Prostate gland (tissue), 2 donors: ENCODE measurements around the gene CT47B1. TPM values are rescaled to one million over a fixed set of nuclear protein-coding genes. Genes with fewer than 3 reads are reported as not detected.
"Not testable (repeated sequence)": the region's sequence is repeated elsewhere in the genome, so short reads cannot be mapped to it uniquely, and the experiment has no call there.

Experiments
- DNase-seq: peaks from one replicate; pipeline ENCODE4 v3.0.0-alpha.2; 2019; ENCODE audit warnings: low spot score
- H3K27ac ChIP-seq, 2 donors: fragments of 200-600 bp; sonication (generic); 2 replicates each; pipeline ENCODE4 v1.5.1; 2017 to 2019
- H3K27me3 ChIP-seq: fragments of 200-600 bp; sonication (generic); replicated peaks from 2 replicates; pipeline ENCODE4 v1.5.1; 2019; ENCODE audit not compliant: insufficient read depth
- H3K36me3 ChIP-seq, 2 donors: fragments of 200-600 bp; sonication (generic); 1 replicate in 1 of 2; 2 replicates in 1 of 2; pipeline versions ENCODE4 v1.5.1 to v1.8.1; 2017 to 2019
- H3K4me1 ChIP-seq: fragments of 200-600 bp; sonication (generic); replicated peaks from 2 replicates; pipeline ENCODE4 v1.5.1; 2019
- H3K4me3 ChIP-seq, 2 donors: fragments of 200-600 bp; sonication (generic); 2 replicates each; pipeline ENCODE4 v1.5.1; 2017 to 2019
- H3K9me3 ChIP-seq: fragments of 200-600 bp; sonication (generic); 2 replicates; pipeline ENCODE4 v1.5.1; 2017
- CTCF ChIP-seq, 4 experiments: fragments of 200-600 bp in 2 of 4; fragments of 450-650 bp in 2 of 4; sonication (generic) in 2 of 4; IDR thresholded peaks; 1 replicate in 3 of 4; 2 replicates in 1 of 4; pipeline ENCODE4 v1.5.1; 2016 to 2019; ENCODE audit warnings: antibody characterized with exemption in 4 of 4, mild to moderate bottlenecking in 2 of 4, moderate library complexity in 2 of 4
- POLR2A ChIP-seq: fragments of 450-650 bp; IDR thresholded peaks from one replicate; pipeline ENCODE4 v1.6.1; 2016; ENCODE audit warnings: antibody characterized with exemption, mild to moderate bottlenecking
- POLR2AphosphoS5 ChIP-seq: sonication (generic); formaldehyde crosslinking; IDR thresholded peaks from one replicate; pipeline ENCODE4 v1.6.1; 2017; ENCODE audit warnings: antibody characterized with exemption
- WGBS: methylation state at CpG from one replicate; pipeline ENCODE4 v1.1.5; 2018; 5-methylcytosine and 5-hydroxymethylcytosine counted together
- intact Hi-C: fragments of 100-400 bp; cut with DNase I; formaldehyde crosslinking; loops from one replicate; pipeline ENCODE4 v1.14.2; 2022
- total RNA-seq, 2 donors: library from RNA; depleted of rRNA; stranded (reverse); fragments of >200 nt; gene quantifications; one replicate each; pipeline ENCODE4 v1.1.0, GENCODE V29; 2016

Gene CT47B1
- 1 to 10 TPM in 1 of 2 donors, not detected in 1; 2.7 TPM for total RNA-seq

- H3K4me3 ChIP-seq, H3K4me1 ChIP-seq, intact Hi-C loops, H3K27ac ChIP-seq, H3K9me3 ChIP-seq, H3K27me3 ChIP-seq, H3K36me3 ChIP-seq, DNase-seq: not testable (repeated sequence)
- WGBS: no CpG with 5 or more reads among the region's 7 CpGs
Measured at GRCh38 chrX:120875766-120876165, at the start of gene CT47B1. Gene CT47B1 (minus strand): TSS chrX:120875866. CDS start chrX:120875670, 196 bp downstream.

GRCh38 chrX:120874678-120875557, 748 bp downstream of the CT47B1 start:
- intact Hi-C loops: no loop called here
- 96% methylated on average over 43 of the region's 61 CpGs for WGBS
- TF ChIP-seq CTCF (IDR thresholded peaks at IDR 0.05) (no peak), POLR2A (no peak), POLR2AphosphoS5 (no peak)
- Histone ChIP-seq H3K36me3 (no peaks in the 10 kb centered on the region), H3K9me3 (no peaks in the 10 kb centered on the region), H3K4me1 (no peaks in the 10 kb centered on the region), H3K27ac (no peak overlapping the region), H3K4me3 (no peak overlapping the region), H3K27me3 (no peaks in the 10 kb centered on the region)
- no peak for DNase-seq

- 60% methylated on average over 1 of the region's 4 CpGs for WGBS
- Histone ChIP-seq H3K36me3 (no peaks in the 10 kb centered on the region), H3K27me3 (no peaks in the 10 kb centered on the region), H3K4me3 (no peak overlapping the region), H3K4me1 (no peaks in the 10 kb centered on the region), H3K9me3 (no peaks in the 10 kb centered on the region), H3K27ac (no peak overlapping the region)
- intact Hi-C loops: no loop called here
- no peak for DNase-seq
- TF ChIP-seq POLR2A: no peak
- no peak for TF ChIP-seq CTCF (IDR thresholded peaks at IDR 0.05)
- TF ChIP-seq POLR2AphosphoS5: no peak
Measured at GRCh38 chrX:120857240-120857639, 18.4 kb downstream of the CT47B1 start.

- Histone ChIP-seq H3K27ac (no peak overlapping the region), H3K36me3 (no peaks in the 10 kb centered on the region), H3K9me3 (no peaks in the 10 kb centered on the region), H3K4me1 (no peaks in the 10 kb centered on the region), H3K27me3 (no peaks in the 10 kb centered on the region), H3K4me3 (no peak overlapping the region)
- intact Hi-C loops: no loop called here
- DNase-seq: no peak
- no peak for TF ChIP-seq POLR2A
- no peak for TF ChIP-seq CTCF (IDR thresholded peaks at IDR 0.05)
- no peak for TF ChIP-seq POLR2AphosphoS5
- WGBS: 83% methylated on average over 2 of the region's 2 CpGs
Measured at GRCh38 chrX:120840827-120841226, 34.8 kb downstream of the CT47B1 start.

GRCh38 chrX:120839491-120839890, 36.2 kb downstream of the CT47B1 start:
- no peaks in the 10 kb centered on the region for H3K4me1 ChIP-seq
- no peak overlapping the region for H3K27ac ChIP-seq
- TF ChIP-seq CTCF (IDR thresholded peaks at IDR 0.05) (no peak), POLR2A (no peak), POLR2AphosphoS5 (no peak)
- no peaks in the 10 kb centered on the region for H3K9me3 ChIP-seq
- intact Hi-C loops: no loop called here
- no peak overlapping the region for H3K4me3 ChIP-seq
- H3K36me3 ChIP-seq: no peaks in the 10 kb centered on the region
- H3K27me3 ChIP-seq: no peaks in the 10 kb centered on the region
- DNase-seq: no peak

DNA sequence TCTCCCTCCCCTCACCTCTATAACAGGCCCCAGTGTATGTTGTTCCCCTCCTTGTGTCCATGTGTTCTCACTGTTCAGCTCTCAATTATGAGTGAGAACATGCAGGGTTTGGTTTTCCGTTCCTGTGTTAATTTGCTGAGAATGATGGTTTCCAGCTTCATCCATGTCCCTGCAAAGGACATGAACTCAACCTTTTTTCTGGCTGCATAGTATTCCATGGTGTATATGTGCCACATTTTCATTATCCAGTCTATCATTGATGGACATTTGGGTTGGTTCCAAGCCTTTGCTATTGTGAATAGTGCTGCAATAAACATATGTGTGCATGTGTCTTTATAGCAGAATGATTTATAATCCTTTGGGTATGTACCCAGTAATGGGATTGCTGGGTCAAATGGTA, 48.5 kb downstream of the CT47B1 start:
- H3K27ac ChIP-seq, H3K4me3 ChIP-seq, intact Hi-C loops, H3K9me3 ChIP-seq, H3K4me1 ChIP-seq, DNase-seq, H3K27me3 ChIP-seq, H3K36me3 ChIP-seq: not testable (repeated sequence)
- 95% methylated on average over 1 of the region's 1 CpG for WGBS
